Spleen (tissue), 11 donors: Measurements from ENCODE around the gene FAR2. TPM values are rescaled to one million over a fixed set of nuclear protein-coding genes. Genes with fewer than 3 reads are reported as not detected.

Source experiments
- DNase-seq: peaks from one replicate; pipeline ENCODE4 v3.0.0-alpha.2; 2020
- H3K27ac ChIP-seq, 8 donors: fragments of 200-600 bp; sonication (generic) in 7 of 8; 1 replicate in 4 of 8; 2 replicates in 4 of 8; pipeline versions ENCODE4 v1.5.0 to v1.8.0; 2016 to 2021; ENCODE audit warnings: inconsistent platforms in 4 of 8, mild to moderate bottlenecking in 4 of 8, moderate library complexity in 1 of 8
- H3K27me3 ChIP-seq, 7 donors: fragments of 200-600 bp; sonication (generic) in 6 of 7; replicated peaks in 1 of 7; 1 replicate in 4 of 7; 2 replicates in 3 of 7; pipeline versions ENCODE4 v1.5.0 to v1.8.0; 2016 to 2021; ENCODE audit warnings: inconsistent platforms in 3 of 7, mild to moderate bottlenecking in 1 of 7
- H3K36me3 ChIP-seq, 6 donors: fragments of 200-600 bp; sonication (generic) in 5 of 6; 1 replicate in 4 of 6; 2 replicates in 2 of 6; pipeline versions ENCODE4 v1.5.0 to v1.8.0; 2016 to 2021; ENCODE audit warnings: inconsistent platforms in 2 of 6
- H3K4me1 ChIP-seq, 6 donors: fragments of 200-600 bp; sonication (generic) in 5 of 6; 1 replicate in 3 of 6; 2 replicates in 3 of 6; pipeline versions ENCODE4 v1.5.0 to v1.8.0; 2016 to 2021; ENCODE audit warnings: inconsistent platforms in 3 of 6
- H3K4me3 ChIP-seq, 8 donors: fragments of 200-600 bp; sonication (generic) in 7 of 8; 1 replicate in 4 of 8; 2 replicates in 4 of 8; pipeline versions ENCODE4 v1.5.0 to v1.8.0; 2016 to 2021; ENCODE audit warnings: inconsistent platforms in 4 of 8, mild to moderate bottlenecking in 4 of 8, moderate library complexity in 2 of 8
- H3K9me3 ChIP-seq, 8 donors: fragments of 200-600 bp; sonication (generic) in 7 of 8; 1 replicate in 4 of 8; 2 replicates in 4 of 8; pipeline versions ENCODE4 v1.5.0 to v1.8.0; 2016 to 2021; ENCODE audit warnings: inconsistent platforms in 4 of 8
- CTCF ChIP-seq, 11 experiments: fragments of 200-600 bp in 7 of 11; fragments of 450-650 bp in 4 of 11; sonication (generic) in 4 of 11; IDR thresholded peaks in 8 of 11; conservative IDR thresholded peaks in 3 of 11; 1 replicate in 7 of 11; 2 replicates in 4 of 11; pipeline versions ENCODE4 v1.4.0 to v1.8.0; 2016 to 2021; ENCODE audit warnings: antibody characterized with exemption in 11 of 11, inconsistent platforms in 4 of 11, mild to moderate bottlenecking in 1 of 11
- POLR2A ChIP-seq, 3 donors: fragments of 450-650 bp; IDR thresholded peaks; one replicate each; pipeline ENCODE4 v1.5.1; 2017; ENCODE audit warnings: antibody characterized with exemption in 3 of 3, mild to moderate bottlenecking in 1 of 3
- POLR2AphosphoS5 ChIP-seq, 3 donors: sonication (generic); formaldehyde crosslinking; IDR thresholded peaks; one replicate each; pipeline ENCODE4 v1.5.1; 2017; ENCODE audit warnings: antibody characterized with exemption in 3 of 3
- WGBS, 5 donors: extraction: QIAGEN DNeasy Blood & Tissue Kit in 3 of 5; methylation state at CpG; one replicate each; pipeline versions ENCODE4 v1.1.5 to v1.1.7; 2013 to 2018; 5-methylcytosine and 5-hydroxymethylcytosine counted together
- intact Hi-C: fragments of 100-400 bp; cut with DNase I; formaldehyde crosslinking; loops from one replicate; pipeline ENCODE4 v1.15.0; 2023; ENCODE audit warnings: low total_unique reads
- polyA plus RNA-seq, 3 donors: library from polyadenylated mRNA; stranded (reverse); fragments of 200-250 nt; gene quantifications; one replicate each; pipeline ENCODE4 v1.2.1, GENCODE V29; 2013
- total RNA-seq, 7 donors: library from RNA; depleted of rRNA in 3 of 7; stranded (reverse); fragments of >200 nt in 3 of 7; fragmentation: NEBNext Ultra II Directional in 4 of 7; extraction: Animal tissue kit (Norgen Biotek cat#: 25700) in 4 of 7; gene quantifications; one replicate each; pipeline versions ENCODE4 v1.1.0 to v1.2.1, GENCODE V29; 2016 to 2021
- donor health status: healthy with polysubstance abuse.
- donor health status: DM: no; HTN: no; CAD: no; lungs with moderate emphysema.
- donor health status: DM: no; HTN: no; CAD: no.
- donor health status: Bipolar disorder and iron deficiency.
- donor health status: healthy.
- donor health status: DM: no; HTN: no; CAD: no.
- donor health status: DM: yes; HTN: yes; CAD: no.

FAR2 gene
- total and polyA plus RNA-seq, 10 donors: 2.9 to 51.8 (median 29.2) TPM

- TF ChIP-seq POLR2A (IDR thresholded peaks at IDR 0.05) (no peak), POLR2AphosphoS5 (IDR thresholded peaks at IDR 0.05) (no peak), CTCF (IDR thresholded peaks at IDR 0.05 in 8 of 11, conservative IDR thresholded peaks at IDR 0.05 in 3 of 11) (no peak)
- 94 to 99% (median 95%) methylated on average over 3 of the region's 3 CpGs for WGBS, 5 donors
- H3K27ac ChIP-seq: no peak overlapping the region
- intact Hi-C loops: no loop called here
- peaks cover 0 to 48% (median 9%) of the 10 kb centered on the region in 6 donors for H3K36me3 ChIP-seq
- H3K4me3 ChIP-seq: no peak overlapping the region
- no peaks in the 10 kb centered on the region for H3K9me3 ChIP-seq
- H3K27me3 ChIP-seq: no peaks in the 10 kb centered on the region
- DNase-seq: no peak
- H3K4me1 ChIP-seq: no peaks in the 10 kb centered on the region
These were observed 126.8 kb downstream of the FAR2 start for GRCh38 chr12:29275834-29276233.

GRCh38 chr12:29277231-29277630 is 128.2 kb downstream of the FAR2 start:
- H3K27ac ChIP-seq: no peak overlapping the region
- no peak for DNase-seq
- no peaks in the 10 kb centered on the region for H3K9me3 ChIP-seq
- H3K4me1 ChIP-seq: peaks cover 0 to 4% (median 0%) of the 10 kb centered on the region in 6 donors
- no peak for TF ChIP-seq CTCF (IDR thresholded peaks at IDR 0.05 in 8 of 11, conservative IDR thresholded peaks at IDR 0.05 in 3 of 11)
- no peak for TF ChIP-seq POLR2A (IDR thresholded peaks at IDR 0.05)
- no peak for TF ChIP-seq POLR2AphosphoS5 (IDR thresholded peaks at IDR 0.05)
- H3K36me3 ChIP-seq: peaks cover 0 to 36% (median 6%) of the 10 kb centered on the region in 6 donors
- intact Hi-C loops: no loop called here
- no peak overlapping the region for H3K4me3 ChIP-seq
- no peaks in the 10 kb centered on the region for H3K27me3 ChIP-seq
- WGBS, 5 donors: 83 to 93% (median 89%) methylated on average over 4 of the region's 4 CpGs

GRCh38 chr12:29278673-29279420 is 129.8 kb downstream of the FAR2 start:
- no peak for DNase-seq
- Histone ChIP-seq H3K4me1 (peaks cover 0 to 10% (median 0%) of the 10 kb centered on the region in 6 donors), H3K36me3 (peaks cover 0 to 20% (median 0%) of the 10 kb centered on the region in 6 donors), H3K4me3 (no peak overlapping the region), H3K27me3 (no peaks in the 10 kb centered on the region), H3K9me3 (no peaks in the 10 kb centered on the region), H3K27ac (no peak overlapping the region)
- TF ChIP-seq POLR2AphosphoS5 (IDR thresholded peaks at IDR 0.05) (no peak), POLR2A (IDR thresholded peaks at IDR 0.05) (no peak), CTCF (IDR thresholded peaks at IDR 0.05 in 8 of 11, conservative IDR thresholded peaks at IDR 0.05 in 3 of 11) (no peak)
- WGBS, 5 donors: 73 to 90% (median 80%) methylated on average over 3 of the region's 3 CpGs
- intact Hi-C loops: no loop called here

GRCh38 chr12:29281371-29282005 is 132.4 kb downstream of the FAR2 start:
- no peaks in the 10 kb centered on the region for H3K27me3 ChIP-seq
- DNase-seq: no peak
- no peak overlapping the region for H3K27ac ChIP-seq
- peaks cover 0 to 10% (median 0%) of the 10 kb centered on the region in 6 donors for H3K4me1 ChIP-seq
- peaks cover 0 to 6% (median 0%) of the 10 kb centered on the region in 6 donors for H3K36me3 ChIP-seq
- WGBS, 5 donors: 45 to 76% (median 70%) methylated on average over 5 of the region's 5 CpGs
- intact Hi-C loops: no loop called here
- no peaks in the 10 kb centered on the region for H3K9me3 ChIP-seq
- H3K4me3 ChIP-seq: no peak overlapping the region
- no peak for TF ChIP-seq CTCF (IDR thresholded peaks at IDR 0.05 in 8 of 11, conservative IDR thresholded peaks at IDR 0.05 in 3 of 11)
- TF ChIP-seq POLR2A (IDR thresholded peaks at IDR 0.05): no peak
- TF ChIP-seq POLR2AphosphoS5 (IDR thresholded peaks at IDR 0.05): no peak
